Measurements from ENCODE around the gene TBX4.

TBX4 gene

GRCh38 chr17:61533797-61534196 is 81.6 kb downstream of the TBX4 start:
- DNase-seq: no peak

- no peak for DNase-seq
Observed at GRCh38 chr17:61534414-61534813, 82.2 kb downstream of the TBX4 start.
